ENCODE results near the gene TMPRSS2.

The TMPRSS2 gene

DNA sequence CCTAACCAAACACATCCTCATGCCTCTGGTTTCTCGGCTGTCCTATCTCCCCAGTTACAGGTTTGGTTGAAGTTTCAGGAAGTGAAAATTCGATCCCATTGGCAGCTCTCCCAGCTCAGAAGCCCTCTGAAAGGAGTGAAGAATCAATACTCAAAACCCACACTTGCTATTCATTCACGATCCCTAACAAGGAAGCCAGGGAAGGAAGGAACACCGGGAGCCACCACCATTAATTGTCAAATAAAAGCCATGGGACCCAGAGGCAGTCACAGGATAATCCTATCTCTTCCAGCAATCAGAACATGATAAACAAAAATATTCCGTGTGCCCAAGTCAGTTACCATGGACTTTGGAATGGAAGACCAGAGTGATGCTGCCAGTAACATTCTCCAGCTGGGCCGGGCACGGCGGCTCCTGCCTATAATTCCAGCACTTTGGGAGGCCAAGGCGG lies 7.0 kb downstream of the TMPRSS2 start:
- H2BK12ac ChIP-seq (ENCODE audit: low read length): no peak overlapping the region
- no peak overlapping the region for H3K4me3 ChIP-seq (ENCODE audit: low read depth, low read length)
- no peak overlapping the region for H3K9ac ChIP-seq (ENCODE audit: low read length)
- no peak overlapping the region for H2BK5ac ChIP-seq (ENCODE audit: low read depth, low read length, poor library complexity)
- H3K4ac ChIP-seq (ENCODE audit: low read depth, low read length): no peak overlapping the region
- H3K18ac ChIP-seq (ENCODE audit: low read length): no peak overlapping the region
- H3K4me2 ChIP-seq (ENCODE audit: low read length): no peak overlapping the region
- H3K9me3 ChIP-seq (ENCODE audit: insufficient read depth, low read depth, low read length): peaks cover 1% of the 10 kb centered on the region
- H4K12ac ChIP-seq (ENCODE audit: low read depth, low read length): no peak overlapping the region
- no peak for DNase-seq
- H3K23ac ChIP-seq (ENCODE audit: low read length): no peak overlapping the region
- H2AK5ac ChIP-seq (ENCODE audit: low read length): no peak overlapping the region
- H4K91ac ChIP-seq (ENCODE audit: low read depth, low read length): no peak overlapping the region
- H3K4me1 ChIP-seq (ENCODE audit: control insufficient read depth in 1 of 2, insufficient read depth in 2 of 2, low read length in 2 of 2): peaks cover 0 to 3% of the 10 kb centered on the region in 2 experiments
- H3K14ac ChIP-seq (ENCODE audit: low read length): no peak overlapping the region
- H2BK120ac ChIP-seq (ENCODE audit: insufficient read depth, low read length, poor library complexity): no peak overlapping the region
- no peak overlapping the region for H4K8ac ChIP-seq (ENCODE audit: low read depth, low read length)
- H3K36me3 ChIP-seq (ENCODE audit: control insufficient read depth in 1 of 2, insufficient read depth in 2 of 2, low read length in 2 of 2): no peaks in the 10 kb centered on the region
- peaks cover under 1% of the 10 kb centered on the region for H3K27me3 ChIP-seq (ENCODE audit: insufficient read depth, low read length)
- H3K27ac ChIP-seq (ENCODE audit: low read depth, low read length): no peak overlapping the region
- H3K79me2 ChIP-seq (ENCODE audit: control insufficient read depth, insufficient read depth, low read length, poor library complexity): no peaks in the 10 kb centered on the region
- H3K79me1 ChIP-seq (ENCODE audit: low read length): no peaks in the 10 kb centered on the region
- no CpG with 5 or more reads among the region's 9 CpGs for WGBS (ENCODE audit: extremely low coverage, insufficient coverage, insufficient read length)
- H2AFZ ChIP-seq (ENCODE audit: insufficient read depth, low read length, poor library complexity): no peak overlapping the region

DNA sequence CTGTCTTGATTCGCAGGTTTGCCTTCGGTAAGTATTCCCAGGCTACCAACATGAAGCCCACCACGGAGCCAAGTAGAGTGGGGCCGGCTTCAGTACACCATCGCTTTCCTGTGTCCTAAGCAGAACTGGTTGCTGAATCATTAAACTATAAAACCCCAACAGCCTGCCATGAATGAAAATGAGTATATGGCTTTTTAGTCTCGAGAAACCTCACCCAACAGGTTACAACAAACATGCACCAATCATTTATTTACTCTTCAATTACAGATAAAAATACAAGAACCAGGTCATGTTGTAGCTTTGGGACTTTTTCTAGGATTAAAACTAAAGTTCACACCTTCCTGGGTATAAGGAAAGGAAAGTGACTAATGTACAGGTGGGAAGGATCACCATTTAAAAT lies 7.6 kb downstream of the TMPRSS2 start:
- Histone ChIP-seq H3K9ac (ENCODE audit: low read length) (no peak overlapping the region), H3K4me3 (ENCODE audit: low read depth, low read length) (no peak overlapping the region), H2BK5ac (ENCODE audit: low read depth, low read length, poor library complexity) (no peak overlapping the region), H3K23ac (ENCODE audit: low read length) (no peak overlapping the region), H3K27me3 (ENCODE audit: insufficient read depth, low read length) (no peaks in the 10 kb centered on the region), H2BK12ac (ENCODE audit: low read length) (no peak overlapping the region), H4K8ac (ENCODE audit: low read depth, low read length) (no peak overlapping the region), H2AK5ac (ENCODE audit: low read length) (no peak overlapping the region), H4K91ac (ENCODE audit: low read depth, low read length) (no peak overlapping the region), H2AFZ (ENCODE audit: insufficient read depth, low read length, poor library complexity) (no peak overlapping the region), H3K4me1 (ENCODE audit: control insufficient read depth in 1 of 2, insufficient read depth in 2 of 2, low read length in 2 of 2) (peaks cover 0 to 3% of the 10 kb centered on the region in 2 experiments), H4K12ac (ENCODE audit: low read depth, low read length) (no peak overlapping the region), H3K27ac (ENCODE audit: low read depth, low read length) (no peak overlapping the region), H3K18ac (ENCODE audit: low read length) (no peak overlapping the region), H2BK120ac (ENCODE audit: insufficient read depth, low read length, poor library complexity) (no peak overlapping the region), H3K36me3 (ENCODE audit: control insufficient read depth in 1 of 2, insufficient read depth in 2 of 2, low read length in 2 of 2) (no peaks in the 10 kb centered on the region), H3K79me2 (ENCODE audit: control insufficient read depth, insufficient read depth, low read length, poor library complexity) (no peaks in the 10 kb centered on the region), H3K9me3 (ENCODE audit: insufficient read depth, low read depth, low read length) (peaks cover 1% of the 10 kb centered on the region), H3K14ac (ENCODE audit: low read length) (no peak overlapping the region), H3K4ac (ENCODE audit: low read depth, low read length) (no peak overlapping the region), H3K4me2 (ENCODE audit: low read length) (no peak overlapping the region), H3K79me1 (ENCODE audit: low read length) (no peaks in the 10 kb centered on the region)
- DNase-seq: no peak
- WGBS (ENCODE audit: extremely low coverage, insufficient coverage, insufficient read length): no CpG with 5 or more reads among the region's 6 CpGs

- H2AFZ ChIP-seq (ENCODE audit: insufficient read depth, low read length, poor library complexity): no peak overlapping the region
- no peak overlapping the region for H3K23ac ChIP-seq (ENCODE audit: low read length)
- H3K9me3 ChIP-seq (ENCODE audit: insufficient read depth, low read depth, low read length): peaks cover 1% of the 10 kb centered on the region
- H3K79me2 ChIP-seq (ENCODE audit: control insufficient read depth, insufficient read depth, low read length, poor library complexity): no peaks in the 10 kb centered on the region
- H2AK5ac ChIP-seq (ENCODE audit: low read length): no peak overlapping the region
- no peak overlapping the region for H4K8ac ChIP-seq (ENCODE audit: low read depth, low read length)
- H3K4me3 ChIP-seq (ENCODE audit: low read depth, low read length): no peak overlapping the region
- no peak overlapping the region for H3K14ac ChIP-seq (ENCODE audit: low read length)
- H4K91ac ChIP-seq (ENCODE audit: low read depth, low read length): no peak overlapping the region
- H3K27me3 ChIP-seq (ENCODE audit: insufficient read depth, low read length): no peaks in the 10 kb centered on the region
- no peak overlapping the region for H4K12ac ChIP-seq (ENCODE audit: low read depth, low read length)
- H3K4me2 ChIP-seq (ENCODE audit: low read length): no peak overlapping the region
- no peak overlapping the region for H3K9ac ChIP-seq (ENCODE audit: low read length)
- H2BK12ac ChIP-seq (ENCODE audit: low read length): no peak overlapping the region
- no peaks in the 10 kb centered on the region for H3K79me1 ChIP-seq (ENCODE audit: low read length)
- H3K4ac ChIP-seq (ENCODE audit: low read depth, low read length): no peak overlapping the region
- H3K4me1 ChIP-seq (ENCODE audit: control insufficient read depth in 1 of 2, insufficient read depth in 2 of 2, low read length in 2 of 2): peaks cover 0 to 3% of the 10 kb centered on the region in 2 experiments
- no CpG with 5 or more reads among the region's 2 CpGs for WGBS (ENCODE audit: extremely low coverage, insufficient coverage, insufficient read length)
- no peak overlapping the region for H2BK5ac ChIP-seq (ENCODE audit: low read depth, low read length, poor library complexity)
- H2BK120ac ChIP-seq (ENCODE audit: insufficient read depth, low read length, poor library complexity): no peak overlapping the region
- H3K36me3 ChIP-seq (ENCODE audit: control insufficient read depth in 1 of 2, insufficient read depth in 2 of 2, low read length in 2 of 2): no peaks in the 10 kb centered on the region
- no peak overlapping the region for H3K27ac ChIP-seq (ENCODE audit: low read depth, low read length)
- no peak overlapping the region for H3K18ac ChIP-seq (ENCODE audit: low read length)
- DNase-seq: no peak
These were observed 8.0 kb downstream of the TMPRSS2 start for GRCh38 chr21:41499920-41500319.

GRCh38 chr21:41497788-41498187 lies 10.2 kb downstream of the TMPRSS2 start:
- no peak overlapping the region for H3K27ac ChIP-seq (ENCODE audit: low read depth, low read length)
- no peaks in the 10 kb centered on the region for H3K79me1 ChIP-seq (ENCODE audit: low read length)
- H3K4me2 ChIP-seq (ENCODE audit: low read length): no peak overlapping the region
- no peaks in the 10 kb centered on the region for H3K79me2 ChIP-seq (ENCODE audit: control insufficient read depth, insufficient read depth, low read length, poor library complexity)
- H3K4me1 ChIP-seq (ENCODE audit: control insufficient read depth in 1 of 2, insufficient read depth in 2 of 2, low read length in 2 of 2): peaks cover 0 to 3% of the 10 kb centered on the region in 2 experiments
- H3K9ac ChIP-seq (ENCODE audit: low read length): no peak overlapping the region
- no peak for DNase-seq
- H3K18ac ChIP-seq (ENCODE audit: low read length): no peak overlapping the region
- WGBS (ENCODE audit: extremely low coverage, insufficient coverage, insufficient read length): no CpG with 5 or more reads among the region's 8 CpGs
- H2BK120ac ChIP-seq (ENCODE audit: insufficient read depth, low read length, poor library complexity): no peak overlapping the region
- no peak overlapping the region for H3K4me3 ChIP-seq (ENCODE audit: low read depth, low read length)
- no peak overlapping the region for H2BK12ac ChIP-seq (ENCODE audit: low read length)
- H4K8ac ChIP-seq (ENCODE audit: low read depth, low read length): no peak overlapping the region
- no peak overlapping the region for H3K23ac ChIP-seq (ENCODE audit: low read length)
- H3K36me3 ChIP-seq (ENCODE audit: control insufficient read depth in 1 of 2, insufficient read depth in 2 of 2, low read length in 2 of 2): no peaks in the 10 kb centered on the region
- no peak overlapping the region for H3K4ac ChIP-seq (ENCODE audit: low read depth, low read length)
- H3K9me3 ChIP-seq (ENCODE audit: insufficient read depth, low read depth, low read length): peaks cover 1% of the 10 kb centered on the region
- no peak overlapping the region for H3K14ac ChIP-seq (ENCODE audit: low read length)
- H2AFZ ChIP-seq (ENCODE audit: insufficient read depth, low read length, poor library complexity): no peak overlapping the region
- no peaks in the 10 kb centered on the region for H3K27me3 ChIP-seq (ENCODE audit: insufficient read depth, low read length)
- no peak overlapping the region for H2BK5ac ChIP-seq (ENCODE audit: low read depth, low read length, poor library complexity)
- no peak overlapping the region for H4K91ac ChIP-seq (ENCODE audit: low read depth, low read length)
- H2AK5ac ChIP-seq (ENCODE audit: low read length): no peak overlapping the region
- H4K12ac ChIP-seq (ENCODE audit: low read depth, low read length): no peak overlapping the region

All from trophoblast cell (in vitro differentiated cells and primary cell).